Hepatocyte (in vitro differentiated cells): ENCODE results near the gene SH3RF1. TPM values are rescaled to one million over a fixed set of nuclear protein-coding genes. Genes with fewer than 3 reads are reported as not detected.

Experiments used
- DNase-seq: peaks from one replicate; pipeline ENCODE4 v3.0.0-alpha.2; 2016; ENCODE audit warnings: low spot score
- H2AFZ ChIP-seq: fragments of 200-600 bp; sonication (generic); 2 replicates; pipeline ENCODE4 v1.6.0; 2016; ENCODE audit warnings: antibody characterized with exemption, mild to moderate bottlenecking
- H3K27ac ChIP-seq: fragments of 200-600 bp; sonication (generic); 2 replicates; pipeline ENCODE4 v1.5.1; 2016; ENCODE audit warnings: mild to moderate bottlenecking
- H3K27me3 ChIP-seq: fragments of 200-600 bp; sonication (generic); 2 replicates; pipeline ENCODE4 v1.6.1; 2016
- H3K36me3 ChIP-seq: fragments of 200-600 bp; sonication (generic); replicated peaks from 2 replicates; pipeline ENCODE4 v1.5.1; 2016; ENCODE audit warnings: low read depth; ENCODE audit not compliant: insufficient read depth
- H3K4me1 ChIP-seq: fragments of 200-600 bp; sonication (generic); 2 replicates; pipeline ENCODE4 v1.5.1; 2016; ENCODE audit warnings: mild to moderate bottlenecking, moderate library complexity; ENCODE audit not compliant: insufficient read depth
- H3K4me2 ChIP-seq: fragments of 200-600 bp; sonication (generic); 2 replicates; pipeline ENCODE4 v1.6.0; 2016
- H3K4me3 ChIP-seq: fragments of 200-600 bp; sonication (generic); 2 replicates; pipeline ENCODE4 v1.5.1; 2016; ENCODE audit warnings: mild to moderate bottlenecking
- H3K79me2 ChIP-seq: fragments of 200-600 bp; sonication (generic); 2 replicates; pipeline ENCODE4 v1.6.0; 2017; ENCODE audit warnings: mild to moderate bottlenecking
- H3K9me2 ChIP-seq: fragments of 200-600 bp; sonication (generic); replicated peaks from 2 replicates; pipeline ENCODE4 v1.6.0; 2017; ENCODE audit warnings: mild to moderate bottlenecking; ENCODE audit not compliant: insufficient read depth
- H3K9me3 ChIP-seq: fragments of 200-600 bp; sonication (generic); 2 replicates; pipeline ENCODE4 v1.5.1; 2016; ENCODE audit warnings: low read depth, mild to moderate bottlenecking
- H4K20me1 ChIP-seq: fragments of 200-600 bp; sonication (generic); 2 replicates; pipeline ENCODE4 v1.6.0; 2016; ENCODE audit warnings: mild to moderate bottlenecking; ENCODE audit not compliant: insufficient read depth, poor library complexity, severe bottlenecking
- CTCF ChIP-seq: fragments of 200-600 bp; sonication (generic); IDR thresholded peaks from 2 replicates; pipeline ENCODE4 v1.5.1; 2016; ENCODE audit warnings: antibody characterized with exemption, mild to moderate bottlenecking; ENCODE audit not compliant: poor library complexity
- EZH2 ChIP-seq: fragments of 200-600 bp; sonication (generic); IDR thresholded peaks from 2 replicates; pipeline ENCODE4 v1.6.1; 2016; ENCODE audit warnings: antibody characterized with exemption, mild to moderate bottlenecking, borderline replicate concordance
- EZH2phosphoT487 ChIP-seq: fragments of 200-600 bp; sonication (generic); IDR thresholded peaks from one replicate; pipeline ENCODE4 v1.6.1; 2018; ENCODE audit warnings: antibody characterized with exemption, mild to moderate bottlenecking, low read depth, moderate library complexity; ENCODE audit not compliant: unreplicated experiment, severe bottlenecking
- WGBS: methylation state at CpG from one replicate; pipeline ENCODE4 v1.1.6; 2016; ENCODE audit warnings: low lambda C conversion rate; ENCODE audit errors: missing lambda C conversion rate; 5-methylcytosine and 5-hydroxymethylcytosine counted together
- polyA plus RNA-seq: library from polyadenylated mRNA; unstranded; fragments of >200 nt; fragmentation: Nextera tagmentation; extraction: Ambion mirVana; gene quantifications from 2 replicates; pipeline ENCODE4 v1.2.1, GENCODE V29; 2016
- total RNA-seq: library from RNA; depleted of rRNA; stranded (reverse); fragments of >200 nt; gene quantifications from 2 replicates; pipeline ENCODE4 v1.2.3, GENCODE V29; 2014

Gene SH3RF1
- total and polyA plus RNA-seq, 2 experiments from 2014 or later = 15.5 to 16.4 TPM

GRCh38 chr4:169307576-169307975 lies 36.8 kb upstream of the SH3RF1 start:
- H3K4me1 ChIP-seq = no peaks in the 10 kb centered on the region
- H2AFZ ChIP-seq = no peak overlapping the region
- H3K36me3 ChIP-seq = no peaks in the 10 kb centered on the region
- peak; percentile 55 for DNase-seq
- H3K79me2 ChIP-seq = no peaks in the 10 kb centered on the region
- H3K9me3 ChIP-seq = no peaks in the 10 kb centered on the region
- H3K27me3 ChIP-seq = no peaks in the 10 kb centered on the region
- H3K4me3 ChIP-seq = no peak overlapping the region
- TF ChIP-seq CTCF (no peak), EZH2 (no peak), EZH2phosphoT487 (no peak)
- WGBS = 61% methylated on average over 2 of the region's 2 CpGs
- H4K20me1 ChIP-seq = no peaks in the 10 kb centered on the region
- no peak overlapping the region for H3K4me2 ChIP-seq
- H3K9me2 ChIP-seq = no peaks in the 10 kb centered on the region
- H3K27ac ChIP-seq = peak overlapping the region; percentile 64

- Histone ChIP-seq H3K4me2 (no peak overlapping the region), H3K27ac (no peak overlapping the region), H3K36me3 (no peaks in the 10 kb centered on the region), H3K4me1 (no peaks in the 10 kb centered on the region), H3K4me3 (no peak overlapping the region), H3K9me3 (no peaks in the 10 kb centered on the region), H3K9me2 (no peaks in the 10 kb centered on the region), H2AFZ (no peak overlapping the region), H3K27me3 (no peaks in the 10 kb centered on the region), H4K20me1 (no peaks in the 10 kb centered on the region), H3K79me2 (no peaks in the 10 kb centered on the region)
- WGBS = 81% methylated on average over 2 of the region's 2 CpGs
- DNase-seq = no peak
- TF ChIP-seq CTCF = no peak
- TF ChIP-seq EZH2 = no peak
- TF ChIP-seq EZH2phosphoT487 = no peak
These were observed 34.9 kb upstream of the SH3RF1 start for GRCh38 chr4:169305651-169306050.

GRCh38 chr4:169305173-169305572 lies 34.4 kb upstream of the SH3RF1 start:
- Histone ChIP-seq H3K4me3 (no peak overlapping the region), H4K20me1 (no peaks in the 10 kb centered on the region), H3K27me3 (no peaks in the 10 kb centered on the region), H2AFZ (no peak overlapping the region), H3K4me1 (no peaks in the 10 kb centered on the region), H3K27ac (no peak overlapping the region), H3K9me3 (no peaks in the 10 kb centered on the region), H3K4me2 (no peak overlapping the region), H3K9me2 (no peaks in the 10 kb centered on the region), H3K36me3 (no peaks in the 10 kb centered on the region), H3K79me2 (no peaks in the 10 kb centered on the region)
- no peak for DNase-seq
- 63% methylated on average over 1 of the region's 1 CpG for WGBS
- TF ChIP-seq EZH2phosphoT487 (no peak), EZH2 (no peak), CTCF (no peak)

GRCh38 chr4:169295822-169296221 lies 25.1 kb upstream of the SH3RF1 start:
- Histone ChIP-seq H3K4me1 (peaks cover 8% of the 10 kb centered on the region), H3K4me2 (no peak overlapping the region), H2AFZ (no peak overlapping the region), H3K27me3 (no peaks in the 10 kb centered on the region), H3K9me3 (no peaks in the 10 kb centered on the region), H3K79me2 (no peaks in the 10 kb centered on the region), H3K9me2 (no peaks in the 10 kb centered on the region), H3K4me3 (no peak overlapping the region), H3K36me3 (no peaks in the 10 kb centered on the region), H3K27ac (no peak overlapping the region), H4K20me1 (no peaks in the 10 kb centered on the region)
- no peak for DNase-seq
- no peak for TF ChIP-seq EZH2
- TF ChIP-seq CTCF = no peak
- TF ChIP-seq EZH2phosphoT487 = no peak
